Measurements from ENCODE around the gene KMO. TPM values are rescaled to one million over a fixed set of nuclear protein-coding genes. Genes with fewer than 3 reads are reported as not detected.

KMO gene
- total and polyA plus RNA-seq, 2 of the 8 experiments (the other 6 are each of a cell fraction or from before 2014, with no cell fraction given) = not detected

- ChIA-PET POLR2A (ENCODE audit: partially characterized antibody) (no interaction called here), CTCF (ENCODE audit: partially characterized antibody) (interaction anchor here (1.4 to 2.5 kb wide), 2 partner anchors 15 to 41 kb away, joined by 3 to 10 read pairs; no protein-coding TSS in a partner anchor)
- Histone ChIP-seq H4K5ac (ENCODE audit: insufficient read length, low read depth, low read length) (no peak overlapping the region), H3K4me3 (ENCODE audit: extremely low read depth in 1 of 4, insufficient read depth in 2 of 4, low read depth in 3 of 4, low read length in 4 of 4) (no peak overlapping the region), H4K20me1 (replicated peaks in 1 of 2; ENCODE audit: control insufficient read depth in 1 of 2, insufficient read depth in 2 of 2, low read length in 2 of 2) (no peaks in the 10 kb centered on the region), H2AK5ac (ENCODE audit: low read depth, low read length) (no peak overlapping the region), H4K8ac (ENCODE audit: extremely low read depth, insufficient read depth, low read length) (no peak overlapping the region), H4K91ac (replicated peaks; ENCODE audit: insufficient read length, low read length) (no peak overlapping the region), H3K4me1 (replicated peaks in 1 of 4; ENCODE audit: control insufficient read depth in 3 of 4, insufficient read depth in 4 of 4, low read length in 3 of 4) (no peaks in the 10 kb centered on the region), H3K79me2 (ENCODE audit: control insufficient read depth in 1 of 2, insufficient read depth in 2 of 2, low read length in 2 of 2) (no peaks in the 10 kb centered on the region), H3K23ac (ENCODE audit: insufficient read length) (no peak overlapping the region), H3K9me3 (ENCODE audit: insufficient read depth in 2 of 2, low read depth in 1 of 2, low read length in 1 of 2) (no peaks in the 10 kb centered on the region), H3K14ac (ENCODE audit: insufficient read length) (no peak overlapping the region), H2BK15ac (ENCODE audit: low read length) (no peak overlapping the region), H2BK5ac (ENCODE audit: low read depth, low read length) (no peak overlapping the region), H3K9ac (replicated peaks in 1 of 4; ENCODE audit: extremely low read depth in 1 of 4, low read depth in 3 of 4, low read length in 3 of 4) (no peak overlapping the region), H3K79me1 (ENCODE audit: low read depth, low read length) (no peaks in the 10 kb centered on the region), H3K23me2 (ENCODE audit: low read depth, low read length) (no peaks in the 10 kb centered on the region), H3K56ac (replicated peaks; ENCODE audit: insufficient read length, low read depth, low read length) (no peak overlapping the region), H3K18ac (ENCODE audit: extremely low read depth, low read length) (no peak overlapping the region), H2BK120ac (replicated peaks; ENCODE audit: low read depth, low read length) (no peak overlapping the region), H2BK12ac (ENCODE audit: low read depth, low read length) (no peak overlapping the region), H3K36me3 (ENCODE audit: control insufficient read depth in 2 of 4, insufficient read depth in 4 of 4, low read length in 3 of 4) (no peaks in the 10 kb centered on the region), H3K27ac (ENCODE audit: low read depth, low read length) (no peak overlapping the region), H3K27me3 (replicated peaks in 1 of 4; ENCODE audit: control insufficient read depth in 3 of 4, extremely low read depth in 1 of 4, insufficient read depth in 3 of 4, low read length in 3 of 4) (no peaks in the 10 kb centered on the region), H2AFZ (ENCODE audit: low read length) (no peak overlapping the region), H3K4me2 (ENCODE audit: insufficient read depth in 1 of 2, low read depth in 2 of 2, low read length in 2 of 2) (no peak overlapping the region), H3K4ac (replicated peaks; ENCODE audit: insufficient read length, low read depth, low read length) (no peak overlapping the region), H2BK20ac (ENCODE audit: low read length) (no peak overlapping the region)
- FAIRE-seq (no peak), DNase-seq (ENCODE audit: low read depth in 1 of 2, low spot score in 2 of 2) (no peak)
- 88% methylated on average over 6 of the region's 6 CpGs; no CpG with 5 or more reads in 1 of the 2 experiments for WGBS, 2 experiments (ENCODE audit: extremely low coverage in 1 of 2, insufficient coverage in 1 of 2, insufficient read length in 1 of 2, insufficient replicate concordance in 2 of 2, low coverage in 1 of 2, low lambda C conversion rate in 2 of 2, missing lambda C conversion rate in 1 of 2)
- no peak for TF ChIP-seq BRCA1 (IDR thresholded peaks at IDR 0.05; ENCODE audit: low read depth, low read length)
- TF ChIP-seq PHF8 (conservative IDR thresholded peaks at IDR 0.05; ENCODE audit: low read depth, low read length) = no peak
- TF ChIP-seq ASH2L (IDR thresholded peaks at IDR 0.05; ENCODE audit: low read length) = no peak
- TF ChIP-seq CTBP2 (IDR thresholded peaks at IDR 0.05; ENCODE audit: borderline replicate concordance, insufficient read depth, insufficient read length, low read length) = no peak
- no peak for TF ChIP-seq SAP30 (IDR thresholded peaks at IDR 0.05; ENCODE audit: insufficient read depth, insufficient replicate concordance, low read length)
- no peak for TF ChIP-seq RNF2 (IDR thresholded peaks at IDR 0.05; ENCODE audit: borderline replicate concordance, low read depth, low read length, missing control alignments, poor library complexity, severe bottlenecking)
- no peak for TF ChIP-seq JUND (IDR thresholded peaks at IDR 0.05; ENCODE audit: low read length)
- no peak for TF ChIP-seq CEBPB (IDR thresholded peaks at IDR 0.05; ENCODE audit: low read depth, low read length)
These were observed 64.5 kb downstream of the KMO start for GRCh38 chr1:241596633-241597032.
